Subcutaneous adipose tissue (tissue), 4 donors: ENCODE results near the gene LY86. TPM values are rescaled to one million over a fixed set of nuclear protein-coding genes. Genes with fewer than 3 reads are reported as not detected.

ENCODE experiments used
- CTCF ChIP-seq: fragments of 450-650 bp; IDR thresholded peaks from one replicate; pipeline ENCODE4 v1.5.1; 2016; ENCODE audit warnings: low read depth, mild to moderate bottlenecking, control low read depth, antibody characterized with exemption, moderate library complexity
- total RNA-seq, 4 donors: library from RNA; depleted of rRNA; stranded (reverse); fragments of >200 nt; gene quantifications; one replicate each; pipeline ENCODE4 v1.1.0, GENCODE V29; 2016

Gene LY86
- total RNA-seq, 4 donors from 2014 or later = 2.6 to 111 (median 4.9) TPM

GRCh38 chr6:6591778-6592465 lies 3.4 kb downstream of the LY86 start:
- no peak for TF ChIP-seq CTCF

GRCh38 chr6:6592826-6593475 lies 4.4 kb downstream of the LY86 start:
- TF ChIP-seq CTCF = no peak

- no peak for TF ChIP-seq CTCF
These were observed 5.4 kb downstream of the LY86 start for GRCh38 chr6:6593867-6594468.

- no peak for TF ChIP-seq CTCF
These were observed 6.5 kb downstream of the LY86 start for GRCh38 chr6:6595025-6595424.

- no peak for TF ChIP-seq CTCF
These were observed 7.4 kb downstream of the LY86 start for GRCh38 chr6:6595952-6596351.

- TF ChIP-seq CTCF = no peak
These were observed 8.2 kb downstream of the LY86 start for GRCh38 chr6:6596529-6597328.

GRCh38 chr6:6597682-6598081 lies 9.2 kb downstream of the LY86 start:
- TF ChIP-seq CTCF = no peak
